ENCODE data around the gene MAPK4.
A peak's percentile ranks its signal among the peaks of the same experiment; 100 is the strongest.
"Not testable (repeated sequence)": the region's sequence is repeated elsewhere in the genome, so short reads cannot be mapped to it uniquely, and the experiment has no call there.

MAPK4 gene

DNA sequence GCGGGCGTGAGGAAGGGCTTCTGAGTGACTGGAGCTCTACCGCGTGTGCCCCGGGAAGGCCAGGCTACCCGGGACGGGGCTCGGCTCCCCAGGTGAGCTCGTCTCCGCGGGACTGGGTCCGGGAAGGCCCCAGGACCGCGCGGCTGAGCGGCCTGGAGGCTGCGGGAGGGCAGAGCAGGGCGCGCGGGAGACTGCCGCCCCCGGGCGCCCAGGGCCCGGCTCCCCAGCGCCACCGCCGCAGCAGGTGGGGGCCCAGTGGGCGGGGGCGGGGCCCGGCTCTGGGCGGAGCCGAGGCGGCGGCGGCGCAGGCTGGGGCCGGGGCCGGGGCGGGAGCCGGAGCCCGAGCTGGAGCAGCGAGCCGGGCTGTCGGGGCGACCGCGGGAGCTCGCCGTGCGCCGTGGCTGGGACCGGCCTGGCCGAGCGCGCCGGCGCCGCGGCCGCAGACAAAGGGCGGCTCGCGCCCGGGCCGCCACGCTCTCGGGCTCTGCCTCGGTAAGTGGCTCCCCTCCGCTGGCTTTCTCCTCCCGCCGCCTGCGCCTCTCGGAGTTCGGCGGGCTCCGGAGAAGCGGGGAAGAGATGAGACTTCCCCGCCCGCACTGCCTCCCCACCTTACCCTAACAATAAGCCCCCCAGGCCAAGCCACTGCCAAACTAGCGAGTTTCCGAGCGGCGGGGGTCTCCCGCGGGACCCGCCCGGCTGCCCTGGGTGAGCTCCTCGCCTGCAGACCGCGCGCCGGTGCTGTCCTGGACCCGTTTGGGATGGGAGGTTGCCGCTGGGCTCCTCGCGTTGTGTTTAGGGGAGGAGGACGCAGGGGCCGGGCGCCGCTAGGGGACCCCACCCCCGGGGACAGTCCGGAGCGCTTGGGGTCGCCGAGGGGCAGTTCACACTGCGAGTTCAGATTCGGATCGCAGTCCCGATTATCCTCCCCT is at the start of gene MAPK4:
Gene MAPK4, plus strand, starts transcription at position 336 of the 929 bp plus-strand sequence. CDS start 103,872 bp downstream, outside the sequence.
- H3K4me3 ChIP-seq, result peak within 1 kb of the TSS; percentile 82
- H3K27ac ChIP-seq, result no peak within 1 kb of the TSS

DNA sequence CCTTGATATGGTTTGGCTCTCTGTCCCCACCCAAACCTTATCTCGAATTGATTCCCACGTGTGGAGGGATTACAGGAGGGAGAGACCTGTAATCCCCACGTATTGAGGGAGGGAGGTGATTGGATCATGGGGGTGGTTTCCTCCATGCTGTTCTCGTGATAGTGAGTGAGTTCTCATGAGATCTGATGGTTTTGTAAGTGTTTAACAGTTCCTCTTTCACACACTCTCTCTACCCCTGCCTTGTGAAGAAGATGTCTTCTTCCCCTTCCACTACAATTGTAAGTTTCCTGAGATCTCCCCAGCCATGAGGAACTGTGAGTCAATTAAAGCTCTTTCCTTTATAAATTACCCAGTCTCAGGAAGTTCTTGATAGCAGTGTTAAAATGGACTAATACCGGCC is 42.6 kb upstream of the MAPK4 start:
- H3K9me3 ChIP-seq (ENCODE audit: low read depth, low read length); H3K27ac ChIP-seq; DNase-seq (ENCODE audit: low read depth, low spot score); H3K9ac ChIP-seq (ENCODE audit: insufficient read length); H3K36me3 ChIP-seq (ENCODE audit: insufficient read depth, low read length); H3K4me3 ChIP-seq: not testable (repeated sequence)

More for the DNA sequence above, at the start of gene MAPK4:
- Histone ChIP-seq H3K9ac (ENCODE audit: insufficient read length) (peak within 1 kb of the TSS; percentile 37), H3K9me3 (ENCODE audit: low read depth, low read length) (no peaks in the 10 kb centered on the region), H3K36me3 (ENCODE audit: insufficient read depth, low read length) (no peaks in the 10 kb centered on the region)
- DNase-seq (ENCODE audit: low read depth, low spot score), result no peak
- TF ChIP-seq POLR2AphosphoS5 (IDR thresholded peaks at IDR 0.05; ENCODE audit: borderline replicate concordance, low read depth, low read length) (peak; percentile 13; the same call in 1 of the 2 replicates), EZH2 (IDR thresholded peaks at IDR 0.05) (no peak), FOXP2 (optimal IDR thresholded peaks at IDR 0.05; ENCODE audit: control extremely low read depth, extremely low read length, insufficient read depth) (no peak)

DNA sequence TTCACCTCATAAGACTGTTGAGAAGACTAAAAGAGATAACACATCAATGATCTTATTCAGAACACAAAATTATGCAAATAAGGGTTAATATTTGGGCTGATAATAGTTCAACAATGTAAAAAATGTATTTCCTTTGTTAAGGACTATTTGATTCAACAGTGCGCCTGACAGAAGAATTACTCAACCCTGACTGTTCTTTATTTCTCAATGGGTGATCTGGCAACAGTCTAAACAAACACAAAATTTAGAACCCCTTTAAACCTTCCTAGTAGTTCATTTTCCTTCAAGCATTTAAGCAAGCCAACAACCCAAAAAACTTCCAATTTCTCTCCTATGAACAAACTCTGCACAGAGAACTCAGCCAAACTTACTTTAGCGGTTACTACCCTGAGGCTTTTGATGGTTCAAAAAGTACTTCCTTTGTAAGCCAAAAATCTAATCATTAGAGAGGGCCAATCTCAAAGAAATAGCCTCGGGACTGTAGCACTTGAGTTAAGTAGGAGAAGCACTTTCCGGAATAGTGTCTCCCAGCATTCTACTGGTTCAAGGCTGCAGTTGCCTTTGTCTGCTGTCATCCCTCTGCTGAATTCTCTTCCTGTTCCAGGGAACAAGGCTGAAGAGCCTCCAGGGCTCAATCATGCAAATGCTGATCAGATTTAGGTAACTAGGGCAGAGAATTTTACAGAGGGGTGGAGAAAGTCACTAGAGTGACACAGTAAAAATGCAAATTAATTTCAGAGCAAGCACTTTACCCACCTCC is 40.9 kb upstream of the MAPK4 start:
- peak; percentile 72; the same call in 1 of the 2 replicates for TF ChIP-seq POLR2AphosphoS5 (IDR thresholded peaks at IDR 0.05; ENCODE audit: borderline replicate concordance, low read depth, low read length)
- peak; percentile 74 for TF ChIP-seq FOXP2 (optimal IDR thresholded peaks at IDR 0.05; ENCODE audit: control extremely low read depth, extremely low read length, insufficient read depth)
- TF ChIP-seq EZH2 (IDR thresholded peaks at IDR 0.05), result no peak

DNA sequence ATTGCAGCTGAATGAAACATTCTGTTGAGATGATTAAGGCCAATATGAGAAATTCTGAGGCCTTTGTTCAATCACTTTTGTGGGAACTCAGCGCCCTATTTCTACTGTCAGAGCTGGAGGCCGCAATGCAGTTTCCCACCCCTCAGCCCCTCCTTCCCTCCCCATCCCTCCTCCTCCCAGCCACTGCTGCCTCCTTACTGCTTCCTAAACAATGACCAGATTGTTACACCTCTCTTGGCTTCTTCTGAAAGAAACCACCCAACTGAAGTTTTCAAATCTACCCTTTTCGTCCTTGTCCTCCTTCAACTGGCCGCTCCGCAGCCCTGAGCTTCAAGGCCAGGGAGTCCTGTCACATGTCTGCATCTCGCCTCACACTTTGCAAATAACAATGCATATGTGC is 36.7 kb upstream of the MAPK4 start:
- Histone ChIP-seq H3K27ac (no peak overlapping the region), H3K9me3 (ENCODE audit: low read depth, low read length) (no peaks in the 10 kb centered on the region), H3K4me3 (no peak overlapping the region), H3K36me3 (ENCODE audit: insufficient read depth, low read length) (no peaks in the 10 kb centered on the region), H3K9ac (ENCODE audit: insufficient read length) (no peak overlapping the region)
- TF ChIP-seq EZH2 (IDR thresholded peaks at IDR 0.05), result no peak
- no peak for TF ChIP-seq POLR2AphosphoS5 (IDR thresholded peaks at IDR 0.05; ENCODE audit: borderline replicate concordance, low read depth, low read length)
- no peak for TF ChIP-seq FOXP2 (optimal IDR thresholded peaks at IDR 0.05; ENCODE audit: control extremely low read depth, extremely low read length, insufficient read depth)
- no peak for DNase-seq (ENCODE audit: low read depth, low spot score)

More for the DNA sequence above, 40.9 kb upstream of the MAPK4 start:
- Histone ChIP-seq H3K36me3 (ENCODE audit: insufficient read depth, low read length) (no peaks in the 10 kb centered on the region), H3K27ac (peak overlapping the region; percentile 69), H3K4me3 (peak overlapping the region; percentile 38), H3K9me3 (ENCODE audit: low read depth, low read length) (no peaks in the 10 kb centered on the region), H3K9ac (ENCODE audit: insufficient read length) (no peak overlapping the region)
- peak; percentile 99 for DNase-seq (ENCODE audit: low read depth, low spot score)

DNA sequence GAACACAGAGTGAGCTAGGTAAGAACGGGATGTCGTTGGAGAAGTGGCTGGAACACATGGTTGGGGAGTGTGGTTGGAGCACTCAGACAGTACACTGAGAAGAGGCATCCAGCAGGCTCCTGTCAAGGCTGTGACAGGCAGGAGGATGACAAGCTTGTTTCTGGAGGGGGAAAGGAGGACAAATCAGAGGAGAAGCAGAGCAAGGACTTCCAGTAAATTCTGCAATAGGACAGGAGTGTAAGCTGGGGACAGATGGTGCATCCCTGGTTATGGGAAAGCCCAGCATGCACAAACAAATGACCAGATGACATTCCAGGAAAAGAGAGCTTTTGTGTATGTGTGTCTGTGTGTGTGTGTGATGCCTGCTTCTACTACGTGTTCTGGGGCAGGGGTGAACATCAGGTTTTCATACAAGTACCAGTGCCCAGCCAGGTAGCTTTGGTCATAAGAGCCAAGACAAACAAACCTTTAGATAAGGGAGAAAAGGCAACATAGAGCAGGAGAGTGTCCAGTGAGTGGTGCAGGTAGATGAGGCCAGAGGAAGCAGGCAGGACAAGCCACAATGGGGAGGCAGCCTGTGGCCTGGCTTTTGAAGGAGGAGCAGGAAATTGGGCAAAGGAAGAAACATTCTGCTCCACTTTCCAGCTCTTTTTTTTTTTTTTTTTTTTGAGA is 32.1 kb upstream of the MAPK4 start:
- Histone ChIP-seq H3K9ac (ENCODE audit: insufficient read length) (no peak overlapping the region), H3K27ac (no peak overlapping the region), H3K36me3 (ENCODE audit: insufficient read depth, low read length) (no peaks in the 10 kb centered on the region), H3K9me3 (ENCODE audit: low read depth, low read length) (no peaks in the 10 kb centered on the region), H3K4me3 (no peak overlapping the region)
- DNase-seq (ENCODE audit: low read depth, low spot score), result no peak
- TF ChIP-seq EZH2 (IDR thresholded peaks at IDR 0.05) (no peak), POLR2AphosphoS5 (IDR thresholded peaks at IDR 0.05; ENCODE audit: borderline replicate concordance, low read depth, low read length) (no peak), FOXP2 (optimal IDR thresholded peaks at IDR 0.05; ENCODE audit: control extremely low read depth, extremely low read length, insufficient read depth) (no peak)

DNA sequence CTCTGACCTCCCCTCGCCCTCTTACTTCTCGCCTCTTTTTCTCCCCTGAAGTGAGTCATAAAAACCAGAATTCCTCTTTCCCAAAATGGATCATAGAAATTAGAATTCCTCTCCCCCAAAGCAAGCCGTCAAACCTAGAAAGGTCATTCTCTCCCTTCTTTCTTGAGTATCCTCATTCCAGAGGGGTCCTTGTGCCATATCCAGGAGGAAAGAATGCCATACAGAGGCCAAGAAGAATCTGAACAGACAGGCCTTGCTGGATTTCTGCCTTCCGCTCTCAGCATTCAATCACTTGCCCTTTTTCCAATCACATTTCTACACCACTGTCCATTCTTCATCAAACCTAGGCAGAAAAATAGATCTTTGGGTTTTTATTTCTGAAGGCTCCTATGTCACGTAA is 31.1 kb upstream of the MAPK4 start:
- no peak overlapping the region for H3K4me3 ChIP-seq
- TF ChIP-seq POLR2AphosphoS5 (IDR thresholded peaks at IDR 0.05; ENCODE audit: borderline replicate concordance, low read depth, low read length) (no peak), FOXP2 (optimal IDR thresholded peaks at IDR 0.05; ENCODE audit: control extremely low read depth, extremely low read length, insufficient read depth) (no peak), EZH2 (IDR thresholded peaks at IDR 0.05) (no peak)
- no peak overlapping the region for H3K9ac ChIP-seq (ENCODE audit: insufficient read length)
- H3K36me3 ChIP-seq (ENCODE audit: insufficient read depth, low read length), result no peaks in the 10 kb centered on the region
- no peak for DNase-seq (ENCODE audit: low read depth, low spot score)
- H3K27ac ChIP-seq, result no peak overlapping the region
- H3K9me3 ChIP-seq (ENCODE audit: low read depth, low read length), result no peaks in the 10 kb centered on the region

DNA sequence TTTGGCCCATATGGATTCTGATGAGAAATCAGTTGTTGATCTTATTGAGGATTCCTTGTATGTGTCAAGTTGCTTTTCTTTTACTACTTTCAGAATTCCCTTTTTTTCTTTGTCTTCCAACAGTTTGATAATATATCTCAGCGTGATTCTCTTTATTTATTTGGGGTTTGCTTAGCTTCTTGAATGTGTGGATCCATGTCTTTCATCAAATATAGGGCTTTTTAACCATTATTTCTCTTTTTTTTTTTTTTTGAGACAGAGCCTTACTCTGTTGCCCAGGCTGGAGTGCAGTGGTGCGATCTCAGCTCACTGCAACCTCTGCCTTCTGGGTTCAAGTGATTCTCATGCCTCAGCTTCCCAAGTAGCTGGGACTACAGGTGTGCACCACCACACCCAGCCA is 26.1 kb upstream of the MAPK4 start:
- DNase-seq (ENCODE audit: low read depth, low spot score); H3K27ac ChIP-seq; H3K4me3 ChIP-seq: not testable (repeated sequence)

DNA sequence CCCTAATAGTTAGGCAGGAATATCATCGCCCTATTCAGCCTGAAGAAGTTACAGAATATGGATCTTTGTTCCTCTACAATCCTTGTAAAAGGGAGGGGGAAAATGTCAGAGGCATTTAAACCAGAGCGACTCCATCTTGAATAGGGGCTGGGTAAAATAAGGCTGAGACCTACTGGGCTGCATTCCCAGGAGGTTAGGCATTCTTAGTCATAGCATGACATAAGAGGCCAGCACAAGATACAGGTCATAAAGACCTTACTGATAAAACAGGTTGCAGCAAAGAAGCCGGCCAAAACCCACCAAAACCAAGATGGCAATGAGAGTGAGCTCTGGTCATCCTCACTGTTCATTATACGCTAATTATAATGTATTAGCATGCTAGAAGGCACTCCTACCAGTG is 15.4 kb upstream of the MAPK4 start:
- not testable (repeated sequence) for H3K27ac ChIP-seq

More for the DNA sequence above, 26.1 kb upstream of the MAPK4 start:
- H3K36me3 ChIP-seq (ENCODE audit: insufficient read depth, low read length); H3K9me3 ChIP-seq (ENCODE audit: low read depth, low read length); H3K9ac ChIP-seq (ENCODE audit: insufficient read length): not testable (repeated sequence)

More for the DNA sequence above, 15.4 kb upstream of the MAPK4 start:
- not testable (repeated sequence) for H3K4me3 ChIP-seq; H3K9me3 ChIP-seq (ENCODE audit: low read depth, low read length); H3K9ac ChIP-seq (ENCODE audit: insufficient read length); H3K36me3 ChIP-seq (ENCODE audit: insufficient read depth, low read length); DNase-seq (ENCODE audit: low read depth, low spot score)

Data from SK-N-MC (cell line).